H1 (cell line): ENCODE data around the gene CYP2W1. TPM values are rescaled to one million over a fixed set of nuclear protein-coding genes. Genes with fewer than 3 reads are reported as not detected.

ENCODE experiments used
- CHD7 ChIP-seq: fragments of 300-600 bp; sonication (generic); IDR thresholded peaks from 2 replicates; pipeline ENCODE4 v1.7.1; 2012; ENCODE audit warnings: low read length, moderate library complexity, mild to moderate bottlenecking, inconsistent platforms; ENCODE audit not compliant: insufficient replicate concordance
- JUND ChIP-seq: IDR thresholded peaks from 2 replicates; pipeline ENCODE4 v1.6.1; 2011; ENCODE audit warnings: mild to moderate bottlenecking, improper control_type of control experiment, low read length
- polyA plus RNA-seq, 7 experiments: library from polyadenylated mRNA; depleted of rRNA in 3 of 7; stranded (reverse) in 5 of 7; unstranded in 2 of 7; fragments of >200 nt in 5 of 7; fragments of 200-250 nt in 2 of 7; gene quantifications; 1 replicate in 5 of 7; 2 replicates in 1 of 7; 4 replicates in 1 of 7; pipeline versions ENCODE4 v1.2.1 to v1.2.3, GENCODE V29; 2011 to 2013; ENCODE audit warnings: missing spikeins in 2 of 7, mixed read lengths in 2 of 7
- total RNA-seq: library from RNA; stranded (reverse); fragmentation: NEBNext Ultra II Directional; extraction: Animal tissue kit (Norgen Biotek cat#: 25700); gene quantifications from 2 replicates; pipeline ENCODE4 v1.2.1, GENCODE V29; 2021

CYP2W1 gene
- total and polyA plus RNA-seq, 2 of the 8 experiments (the other 6 are each of a cell fraction or from before 2014, with no cell fraction given), result not detected

GRCh38 chr7:1017586-1018333 lies 34.8 kb downstream of the CYP2W1 start (continued):
- no peak for TF ChIP-seq CHD7
- TF ChIP-seq JUND, result no peak
